Fibroblast of villous mesenchyme (primary cell): Measurements from ENCODE around the gene CLIP1. TPM values are rescaled to one million over a fixed set of nuclear protein-coding genes. Genes with fewer than 3 reads are reported as not detected.
A peak's percentile ranks its signal among the peaks of the same experiment; 100 is the strongest.

Source experiments
- DNase-seq: peaks from one replicate; pipeline ENCODE4 v3.0.0-alpha.2; 2010; ENCODE audit warnings: low read depth
- H3K4me3 ChIP-seq: 2 replicates; pipeline ENCODE4 v1.5.1; 2011; ENCODE audit warnings: low read depth, mild to moderate bottlenecking, low read length
- total RNA-seq: library from RNA; depleted of rRNA; stranded (reverse); fragments of >200 nt; gene quantifications from 2 replicates; pipeline ENCODE4 v1.2.3, GENCODE V29; 2012
- TF ChIP-seq, protein P1 (sequence below): IDR thresholded peaks from 2 replicates; pipeline ENCODE4 v1.5.1; 2012; ENCODE audit warnings: low read depth, mild to moderate bottlenecking, low read length; ENCODE audit not compliant: insufficient read depth

CLIP1 gene
- total RNA-seq, 1 donor = 66.9 TPM

DNA sequence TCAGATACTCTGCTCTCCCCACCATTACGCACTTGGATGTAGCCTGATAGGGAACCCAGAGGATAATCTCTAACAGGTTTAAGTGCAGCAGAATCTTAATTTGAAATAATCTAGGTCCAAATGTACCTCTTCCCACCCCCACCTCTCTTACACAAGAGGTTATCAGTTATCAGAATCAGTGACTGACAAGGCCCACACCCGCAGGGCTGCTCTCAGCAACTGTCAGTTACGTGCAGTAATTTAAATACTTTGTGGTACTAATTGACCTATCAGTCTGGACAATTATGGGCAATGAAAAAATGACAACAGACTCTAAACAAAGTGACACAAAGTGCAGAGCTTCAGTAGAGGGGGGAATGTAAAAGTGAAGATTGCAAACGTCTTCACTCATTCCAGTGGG is 74.0 kb downstream of the CLIP1 start:
- no peak for DNase-seq
- TF ChIP-seq, protein P1, sequence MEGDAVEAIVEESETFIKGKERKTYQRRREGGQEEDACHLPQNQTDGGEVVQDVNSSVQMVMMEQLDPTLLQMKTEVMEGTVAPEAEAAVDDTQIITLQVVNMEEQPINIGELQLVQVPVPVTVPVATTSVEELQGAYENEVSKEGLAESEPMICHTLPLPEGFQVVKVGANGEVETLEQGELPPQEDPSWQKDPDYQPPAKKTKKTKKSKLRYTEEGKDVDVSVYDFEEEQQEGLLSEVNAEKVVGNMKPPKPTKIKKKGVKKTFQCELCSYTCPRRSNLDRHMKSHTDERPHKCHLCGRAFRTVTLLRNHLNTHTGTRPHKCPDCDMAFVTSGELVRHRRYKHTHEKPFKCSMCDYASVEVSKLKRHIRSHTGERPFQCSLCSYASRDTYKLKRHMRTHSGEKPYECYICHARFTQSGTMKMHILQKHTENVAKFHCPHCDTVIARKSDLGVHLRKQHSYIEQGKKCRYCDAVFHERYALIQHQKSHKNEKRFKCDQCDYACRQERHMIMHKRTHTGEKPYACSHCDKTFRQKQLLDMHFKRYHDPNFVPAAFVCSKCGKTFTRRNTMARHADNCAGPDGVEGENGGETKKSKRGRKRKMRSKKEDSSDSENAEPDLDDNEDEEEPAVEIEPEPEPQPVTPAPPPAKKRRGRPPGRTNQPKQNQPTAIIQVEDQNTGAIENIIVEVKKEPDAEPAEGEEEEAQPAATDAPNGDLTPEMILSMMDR = no peak
- H3K4me3 ChIP-seq = no peak overlapping the region

GRCh38 chr12:122346054-122346453 is 76.4 kb downstream of the CLIP1 start:
- TF ChIP-seq, protein P1 = no peak
- H3K4me3 ChIP-seq = no peak overlapping the region
- no peak for DNase-seq

DNA sequence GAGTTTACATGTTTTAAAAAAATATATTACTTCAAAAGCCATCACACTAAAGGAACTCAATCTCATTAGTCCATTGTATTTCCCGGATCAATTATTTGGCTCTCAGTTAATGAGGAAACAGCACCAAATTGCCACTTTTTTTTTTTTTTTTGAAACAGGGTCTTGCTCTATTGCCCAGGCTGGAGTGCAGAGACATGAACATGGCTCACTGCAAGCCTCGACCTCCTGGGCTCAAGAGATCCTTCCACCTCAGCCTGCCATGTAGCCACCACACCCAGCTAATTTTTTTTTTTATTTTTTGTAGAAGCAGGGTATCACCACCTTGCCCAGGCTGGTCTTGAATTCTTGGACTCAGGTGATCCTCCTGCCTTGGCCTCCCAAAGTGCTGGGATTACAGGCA is 77.4 kb downstream of the CLIP1 start:
- TF ChIP-seq, protein P1 = no peak
- no peak for DNase-seq
- H3K4me3 ChIP-seq = no peak overlapping the region

DNA sequence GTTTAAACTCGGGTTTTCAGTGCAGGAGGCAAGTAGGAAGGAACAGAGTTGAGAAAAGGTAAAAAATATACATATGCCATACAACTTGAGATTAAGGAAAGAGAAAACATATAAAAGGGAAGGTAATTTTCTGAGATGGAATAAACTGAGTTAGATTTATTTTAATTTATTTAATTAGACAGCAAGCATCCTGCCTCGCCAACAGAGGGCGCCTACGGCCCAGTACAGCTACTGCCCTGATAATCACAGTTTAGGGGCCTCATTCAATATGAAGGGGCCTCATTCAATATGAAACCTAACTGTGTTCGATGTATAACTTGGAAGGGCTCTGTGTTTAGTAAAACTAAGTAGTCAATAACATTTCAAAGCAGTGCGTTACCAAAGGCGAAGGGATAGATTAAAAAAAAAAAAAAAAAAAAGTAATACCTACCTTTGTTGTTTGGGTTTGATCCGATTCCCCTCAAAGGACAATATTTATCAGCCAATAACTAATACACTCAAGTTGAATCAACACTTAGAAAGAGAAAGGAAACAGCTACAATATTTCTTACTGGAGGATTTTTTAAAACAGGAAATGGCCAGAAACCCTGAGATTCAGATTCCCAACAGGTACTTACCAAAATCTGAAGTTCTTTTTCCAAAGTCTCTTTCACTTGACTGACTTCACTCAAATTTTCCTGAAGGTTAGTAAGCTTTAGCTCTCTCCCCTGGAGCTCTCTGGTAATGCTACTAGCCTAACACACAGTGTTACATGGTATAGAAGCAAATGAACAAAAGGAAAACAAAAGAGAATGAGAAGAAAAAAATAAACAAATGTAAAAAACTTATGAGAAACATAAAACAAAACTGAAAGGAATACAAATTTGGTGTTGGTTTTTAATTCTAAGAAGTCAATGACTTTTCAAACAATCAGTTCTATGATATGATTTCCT is 86.2 kb downstream of the CLIP1 start:
- TF ChIP-seq, protein P1 = peak; percentile 71
- DNase-seq = peak; percentile 49
- no peak overlapping the region for H3K4me3 ChIP-seq

DNA sequence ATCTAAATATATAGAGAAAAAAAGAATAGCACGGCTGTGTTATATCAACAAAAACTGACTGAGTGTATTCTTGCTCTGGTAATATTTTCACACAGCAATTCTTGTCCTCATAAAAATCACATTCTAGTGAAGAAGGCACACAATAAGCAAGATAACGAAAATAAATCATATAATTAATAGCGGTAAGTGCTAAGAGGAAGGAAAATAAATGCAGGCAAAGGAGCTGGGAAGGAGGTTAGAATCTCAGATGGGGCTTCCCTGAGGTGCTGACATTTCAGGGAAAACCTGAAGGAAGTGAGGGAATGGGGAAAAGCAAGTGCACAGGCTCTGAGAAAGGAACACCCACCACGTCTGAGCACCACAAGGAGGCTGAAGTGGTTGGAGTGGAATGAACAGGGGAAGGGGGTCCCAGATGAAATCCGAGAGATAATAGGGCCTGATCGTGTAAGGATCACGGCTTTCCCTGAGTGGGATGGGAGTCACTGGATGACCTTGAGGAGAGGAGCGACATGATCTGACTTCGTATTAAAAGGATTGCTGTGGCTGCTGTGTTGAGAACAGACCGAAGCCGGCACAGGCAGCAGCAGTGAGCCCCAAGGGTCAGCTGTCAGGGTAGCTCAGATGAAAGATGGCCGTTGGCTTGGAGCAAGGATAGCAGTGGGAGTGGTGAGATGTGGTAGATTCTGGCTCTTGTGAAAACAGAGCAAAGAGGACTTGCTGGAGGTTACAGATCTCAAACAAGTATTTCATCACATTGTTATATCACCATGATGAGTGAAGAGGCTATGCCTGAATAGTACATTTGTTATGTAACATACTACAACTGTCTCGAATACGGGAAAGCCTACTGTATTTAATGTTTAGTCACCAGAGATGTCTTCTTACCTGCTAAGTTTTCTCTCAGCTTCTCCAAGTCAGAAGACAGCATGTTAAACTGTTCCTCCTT is 89.1 kb downstream of the CLIP1 start:
- no peak overlapping the region for H3K4me3 ChIP-seq
- DNase-seq = peak; percentile 60
- TF ChIP-seq, protein P1 = no peak

DNA sequence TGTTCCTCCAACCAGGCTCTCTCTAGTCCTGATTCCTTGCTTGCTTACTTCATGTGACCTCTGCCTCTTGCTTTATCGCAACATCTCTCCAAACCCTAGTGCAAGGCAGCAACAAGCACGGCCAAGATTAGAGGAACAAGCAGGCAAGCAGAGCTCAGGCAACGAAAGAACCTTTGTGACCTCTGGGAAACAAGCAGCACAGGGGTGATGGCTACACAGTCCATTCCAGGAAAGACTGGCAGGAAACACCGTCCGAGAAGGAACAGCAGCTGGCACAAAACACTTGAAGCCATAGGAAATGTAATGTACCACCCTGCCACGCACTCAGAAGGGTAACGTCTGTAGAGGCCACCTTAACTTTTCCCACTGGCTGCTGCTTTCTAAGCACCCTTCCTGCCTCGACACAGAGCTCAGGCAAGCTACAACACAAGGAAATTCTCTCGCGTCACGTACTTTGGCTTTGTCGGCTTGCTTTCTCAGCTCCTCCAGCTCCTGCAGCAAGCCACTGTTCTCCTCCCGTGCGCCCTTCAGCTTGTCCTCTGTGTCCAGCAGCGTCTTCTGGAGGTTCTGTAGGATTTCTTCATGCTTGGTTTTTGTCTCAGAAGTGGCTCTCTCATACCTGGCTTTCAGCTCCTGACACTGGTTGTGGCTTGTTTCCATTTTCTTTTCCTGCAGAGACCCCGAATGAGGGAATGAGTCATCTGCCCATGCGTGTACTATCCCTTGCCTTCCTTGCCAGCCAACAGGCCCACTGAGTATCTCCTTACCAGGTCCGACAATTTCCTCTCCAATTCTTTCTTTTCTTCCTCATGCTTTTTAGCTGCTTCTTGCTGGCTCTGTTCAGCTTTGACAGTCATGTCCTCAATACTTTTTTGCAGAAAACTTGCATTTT is 94.7 kb downstream of the CLIP1 start:
- no peak overlapping the region for H3K4me3 ChIP-seq
- TF ChIP-seq, protein P1 = no peak
- no peak for DNase-seq
